ENCODE data around the gene APCDD1L. TPM values are rescaled to one million over a fixed set of nuclear protein-coding genes. Genes with fewer than 3 reads are reported as not detected.
"Not testable (repeated sequence)": the region's sequence is repeated elsewhere in the genome, so short reads cannot be mapped to it uniquely, and the experiment has no call there.

APCDD1L gene
- total RNA-seq, 1 experiment from 2014 or later: 1.0 TPM

DNA sequence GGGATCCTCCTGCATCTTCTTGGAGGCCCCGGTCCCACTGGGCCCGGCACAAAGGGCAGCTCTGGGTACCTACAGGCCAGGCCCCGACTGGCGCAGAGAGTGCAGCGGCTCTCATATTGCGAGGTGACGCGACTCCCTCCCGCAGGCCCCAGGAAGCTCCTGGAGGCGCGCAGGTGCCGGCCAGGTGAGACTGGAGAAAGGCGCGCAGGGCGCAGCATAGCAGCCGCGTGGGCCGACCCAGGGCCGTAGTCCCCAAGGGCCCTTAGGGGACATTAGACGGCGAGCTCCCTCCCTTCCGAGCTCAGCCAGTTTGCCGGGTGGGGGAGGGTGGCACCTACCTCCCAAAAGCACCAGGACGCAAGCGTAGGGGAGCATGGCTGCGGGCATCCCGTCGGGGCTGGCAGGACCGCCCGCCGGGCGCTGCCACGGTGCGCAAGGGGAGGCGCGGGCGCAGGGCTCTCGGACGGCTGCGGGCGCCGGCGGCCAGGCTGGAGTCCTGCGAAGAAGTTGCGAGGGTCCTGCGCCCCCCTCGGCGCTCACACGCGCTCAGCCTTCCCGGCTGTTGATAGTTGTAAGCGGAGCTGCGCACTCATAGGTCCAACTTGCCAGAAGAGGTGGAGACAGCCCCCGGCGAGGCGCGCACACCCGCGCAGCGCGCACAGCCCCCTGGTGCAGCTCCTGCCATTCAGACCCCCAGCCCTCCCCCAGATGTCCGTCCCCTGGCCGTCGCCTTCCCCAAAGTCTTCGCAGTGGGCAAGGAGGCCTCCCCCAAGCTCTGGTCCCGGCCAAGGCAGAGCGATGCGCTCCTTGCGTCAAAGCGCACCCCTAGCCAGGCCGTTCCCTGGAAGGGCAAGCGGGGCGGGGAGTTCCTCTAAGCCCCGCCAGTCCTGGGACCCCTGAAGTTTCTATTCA, 622 bp downstream of the APCDD1L start:
- DNase-seq (ENCODE audit: low read depth): no peak

DNA sequence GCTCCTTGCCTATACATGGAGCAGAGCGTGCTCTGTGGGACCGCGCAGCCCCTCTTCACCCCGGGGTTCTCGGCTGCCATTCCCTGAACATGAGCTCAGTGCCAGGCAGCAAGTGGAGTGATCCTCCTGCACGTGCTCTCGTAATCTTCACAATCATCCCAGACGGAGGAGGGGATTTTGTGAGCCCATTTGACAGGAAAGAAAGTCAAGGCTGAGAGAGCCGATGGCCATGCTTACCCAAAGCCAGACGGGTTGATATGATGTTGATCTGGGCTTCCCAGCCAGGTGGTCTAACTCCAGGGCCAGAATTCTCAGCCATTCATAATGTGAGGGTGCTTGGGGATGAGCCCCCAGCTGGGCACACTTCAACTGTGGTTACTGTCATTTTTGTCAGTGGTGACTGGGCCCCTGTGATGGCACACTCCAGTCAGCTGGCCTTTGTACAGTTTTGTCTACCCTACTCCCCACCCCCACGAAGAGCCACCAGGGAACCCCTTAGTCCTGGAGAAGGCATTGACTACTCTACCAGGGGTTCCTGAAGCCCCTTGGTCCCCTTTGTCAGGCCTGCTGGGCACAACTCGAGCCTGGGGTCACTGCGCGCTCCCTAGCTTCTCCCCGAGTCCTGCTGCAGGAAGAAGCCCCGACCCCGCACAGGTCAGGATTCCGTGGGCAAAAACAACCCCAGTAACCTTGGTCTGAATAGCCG, 1.5 kb downstream of the APCDD1L start:
- no peak for DNase-seq (ENCODE audit: low read depth)

DNA sequence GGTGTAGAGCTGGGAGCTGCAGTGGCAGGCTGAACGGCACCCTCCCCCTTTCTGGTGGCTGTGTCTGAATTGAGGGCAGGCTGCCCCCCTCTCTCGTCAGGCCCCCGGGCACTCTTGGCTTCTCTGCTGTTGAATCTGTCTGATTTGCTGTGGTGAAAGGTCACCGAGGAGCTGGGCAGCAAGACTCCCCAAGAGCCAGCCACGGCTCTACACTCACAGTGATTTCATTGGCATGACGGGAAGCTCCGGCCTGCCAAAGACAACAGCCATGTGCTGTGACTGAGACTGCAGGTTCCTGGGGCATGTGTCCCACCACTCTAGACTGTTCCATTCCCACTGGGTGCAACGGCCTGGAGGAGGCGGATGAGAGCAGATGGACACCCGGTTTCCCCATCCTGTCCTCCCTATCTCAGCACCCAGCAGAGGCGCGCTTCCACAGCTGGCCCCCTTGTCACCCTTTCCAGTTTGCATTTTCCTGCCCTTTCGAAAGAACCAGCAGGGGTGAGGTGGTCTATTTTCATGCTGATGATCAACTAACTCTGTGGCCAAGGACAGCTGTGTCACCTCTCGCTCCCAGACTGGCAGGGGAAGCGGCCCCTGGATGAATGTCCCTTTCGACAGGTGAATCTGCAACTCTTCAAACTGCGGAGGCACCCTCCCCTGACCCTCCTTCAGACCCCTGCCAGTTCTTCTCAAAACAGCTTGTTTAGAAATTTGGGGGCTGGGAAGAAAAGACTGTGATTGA, 2.2 kb downstream of the APCDD1L start:
- no peak for DNase-seq (ENCODE audit: low read depth)

DNA sequence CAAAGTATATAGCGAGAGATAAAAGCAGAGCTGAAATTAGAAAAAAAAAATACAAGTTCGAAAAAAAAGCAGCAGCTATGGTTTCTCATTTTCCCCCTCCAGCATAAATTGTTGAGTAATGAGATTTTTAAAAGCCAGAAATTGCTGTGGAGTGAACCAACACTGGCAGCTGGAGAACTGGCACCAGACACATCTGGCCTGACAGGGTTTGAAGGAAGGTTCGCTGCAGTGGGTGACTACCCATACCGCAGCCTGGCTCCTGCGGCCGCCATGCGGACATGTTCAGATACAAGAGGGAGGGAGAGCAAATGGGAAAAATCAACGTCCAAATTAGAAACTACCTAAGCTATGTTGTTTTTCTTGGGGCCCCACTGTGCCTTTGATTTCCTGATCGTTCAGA, 3.3 kb downstream of the APCDD1L start:
- DNase-seq (ENCODE audit: low read depth): no peak

DNA sequence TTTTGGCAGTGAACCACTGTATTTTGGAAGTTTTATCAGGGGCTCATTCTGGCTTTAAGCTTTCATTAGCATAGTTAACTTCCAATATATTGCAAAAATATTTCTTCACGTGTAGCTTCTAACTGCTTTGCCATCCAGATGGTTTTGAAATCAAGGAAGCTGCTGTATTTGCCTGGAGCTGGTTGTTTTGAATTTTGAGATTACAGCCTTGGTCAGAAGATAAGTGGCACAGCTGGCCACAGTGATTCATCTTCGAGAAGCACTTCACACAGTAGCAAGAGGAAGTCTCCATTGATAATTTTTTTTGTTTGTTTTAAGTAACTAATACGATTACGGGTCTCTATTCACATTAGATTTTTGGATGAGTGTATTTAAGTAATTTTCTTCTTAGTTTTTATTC, 3.8 kb downstream of the APCDD1L start:
- DNase-seq (ENCODE audit: low read depth): peak; percentile 67

DNA sequence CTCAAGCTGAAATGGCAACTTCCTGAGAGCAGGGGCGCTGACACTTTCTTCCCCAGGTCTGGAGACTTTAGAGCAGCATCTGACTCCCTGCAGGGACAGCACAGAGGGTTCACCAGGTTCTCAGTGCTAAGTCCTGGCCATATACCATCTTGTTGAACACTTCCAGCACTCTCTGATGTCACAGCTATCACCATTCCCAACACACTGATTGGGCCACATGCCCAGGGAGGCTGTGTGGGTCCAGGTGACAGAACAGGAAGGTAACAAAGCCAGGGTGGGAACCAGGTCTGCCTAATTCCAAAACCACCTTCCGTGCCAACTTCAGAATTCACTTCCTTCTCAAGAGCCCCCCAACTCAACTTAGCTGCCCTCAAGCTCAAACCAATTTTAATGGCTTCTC, 4.3 kb downstream of the APCDD1L start:
- DNase-seq (ENCODE audit: low read depth): no peak

DNA sequence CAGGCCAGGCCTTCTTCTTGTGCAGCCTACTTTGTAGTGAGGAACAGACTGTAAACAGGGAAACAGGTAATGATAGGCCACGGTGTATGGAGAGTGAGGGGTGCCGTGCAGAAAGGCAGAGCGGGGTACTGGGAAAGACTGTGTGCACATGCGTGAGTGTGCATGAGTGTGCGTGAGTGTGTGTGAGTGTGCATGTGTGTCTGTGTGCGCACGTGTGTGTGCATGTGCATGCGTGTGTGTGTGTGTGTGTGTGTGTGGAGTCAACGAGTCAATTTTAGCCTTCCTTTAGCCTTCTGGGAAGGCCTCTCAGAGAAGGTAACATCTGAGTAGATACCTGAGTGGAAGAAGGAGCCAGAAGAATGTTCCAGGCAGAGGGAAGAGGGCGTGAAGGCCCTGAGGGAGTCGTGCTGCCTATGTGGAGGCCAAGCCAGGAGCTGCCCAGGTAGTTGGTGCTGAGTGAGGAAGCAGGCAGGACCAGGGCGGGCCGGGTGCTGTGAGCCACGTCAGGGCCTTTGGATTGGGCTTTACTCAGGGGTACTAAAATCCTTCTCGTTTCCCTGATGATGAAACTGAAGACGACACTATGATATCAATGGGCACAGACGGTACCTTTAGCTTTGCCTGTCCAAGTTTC, 6.3 kb downstream of the APCDD1L start:
- no peak for DNase-seq (ENCODE audit: low read depth)

DNA sequence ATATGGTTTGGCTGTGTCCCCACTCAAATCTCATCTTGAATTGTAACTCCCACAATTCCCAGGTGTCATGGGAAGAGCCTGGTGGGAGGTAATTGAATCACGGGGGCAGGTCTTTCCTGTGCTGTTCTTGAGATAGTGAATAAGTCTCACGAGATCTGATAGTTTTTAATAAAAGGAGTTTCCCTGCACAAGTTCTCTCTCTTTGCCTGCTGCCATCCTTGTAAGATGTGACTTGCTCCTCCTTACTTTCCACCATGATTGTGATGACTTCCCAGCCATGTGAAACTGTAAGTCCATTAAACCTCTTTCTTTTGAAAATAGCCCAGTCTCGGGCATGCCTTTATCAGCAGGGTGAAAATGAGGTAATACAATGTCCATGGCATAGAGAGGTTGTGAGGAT, 8.2 kb downstream of the APCDD1L start:
- not testable (repeated sequence) for DNase-seq (ENCODE audit: low read depth)

DNA sequence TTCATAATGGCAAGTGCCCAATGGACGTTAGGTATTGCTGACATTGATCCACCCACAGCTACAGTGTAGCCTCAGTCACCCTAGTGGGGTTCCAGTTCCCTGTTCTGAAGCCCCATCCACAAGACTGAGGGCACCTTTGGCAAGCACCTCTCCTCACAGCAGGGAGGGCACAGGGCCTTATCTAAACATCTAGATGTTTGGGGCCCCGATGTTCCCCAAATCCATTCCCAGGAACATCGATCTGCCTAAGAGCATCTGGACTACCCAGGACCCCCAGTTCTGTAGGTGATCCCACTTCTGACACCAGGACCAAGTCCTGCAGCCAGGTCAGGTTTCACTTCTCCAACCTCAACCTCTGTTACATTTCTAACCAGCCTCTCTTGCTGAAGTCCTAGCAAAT, 10.6 kb downstream of the APCDD1L start:
- no peak for DNase-seq (ENCODE audit: low read depth)

DNA sequence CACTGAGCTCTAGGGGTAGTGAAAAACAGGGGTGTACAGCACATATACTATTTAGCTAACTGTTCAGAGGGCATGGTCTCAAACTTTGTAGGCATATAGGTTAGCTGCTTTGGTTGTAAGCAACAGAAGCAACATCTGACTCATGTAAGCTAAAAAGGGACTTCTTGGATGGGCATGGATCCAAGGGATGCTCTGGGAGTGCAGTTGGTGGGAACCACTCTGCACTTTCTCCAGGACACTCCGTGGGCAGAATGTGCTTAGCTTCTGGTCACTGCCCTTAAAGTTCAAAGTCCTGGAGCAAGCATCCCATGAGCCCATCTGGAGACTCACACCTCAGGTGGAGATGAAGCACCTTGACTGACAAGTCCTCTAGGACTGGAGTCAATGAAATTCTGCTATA, 11.5 kb downstream of the APCDD1L start:
- no peak for DNase-seq (ENCODE audit: low read depth)

DNA sequence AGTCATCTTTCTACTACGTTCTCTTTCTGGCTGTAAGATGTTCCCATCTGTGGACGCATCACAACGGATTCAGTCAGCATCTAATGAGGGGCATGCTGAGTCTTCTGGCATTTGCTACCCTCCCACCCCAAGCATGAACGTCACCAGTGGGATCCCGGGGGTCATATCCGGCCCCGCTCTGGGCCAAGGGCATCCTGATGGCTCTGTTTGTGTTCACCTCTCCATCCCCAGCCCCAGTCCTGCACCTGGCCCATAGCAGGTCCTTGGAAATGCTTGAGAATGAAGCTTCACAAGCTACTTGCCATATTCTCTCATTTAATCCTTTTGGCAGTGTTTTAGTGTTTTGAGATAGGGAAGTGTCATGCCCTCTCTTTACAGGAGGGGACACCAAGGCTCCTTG, 14.9 kb downstream of the APCDD1L start:
- no peak for DNase-seq (ENCODE audit: low read depth)

DNA sequence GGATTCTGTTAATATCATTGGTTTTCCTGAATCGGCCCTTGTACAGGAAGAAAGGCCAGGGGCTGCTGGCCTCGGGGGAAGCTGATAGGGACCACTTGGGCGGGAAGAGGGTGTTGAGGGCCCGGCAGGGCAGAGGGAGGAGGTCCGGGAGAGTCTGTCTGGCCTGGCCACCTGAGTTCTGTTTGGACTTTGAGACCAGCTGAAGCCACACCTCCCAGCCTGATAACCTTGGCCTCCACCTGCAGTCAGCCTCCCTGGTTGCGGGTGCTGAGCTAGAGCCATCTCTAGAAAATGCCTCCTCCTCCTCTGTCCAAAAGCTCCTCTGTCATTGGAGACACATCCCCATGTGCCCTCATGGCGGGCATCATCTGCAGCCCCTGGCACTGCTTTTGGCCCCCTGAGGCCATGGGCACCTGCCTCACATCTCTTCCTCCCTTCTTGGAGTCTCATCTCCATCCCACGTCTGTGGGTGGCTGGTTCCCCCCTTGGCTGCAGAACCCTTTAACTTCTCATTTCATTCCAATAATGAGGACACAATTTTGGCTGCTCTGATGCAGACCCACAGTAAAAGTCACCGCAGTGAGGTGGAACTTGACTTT, 16.6 kb downstream of the APCDD1L start:
- DNase-seq (ENCODE audit: low read depth): no peak

DNA sequence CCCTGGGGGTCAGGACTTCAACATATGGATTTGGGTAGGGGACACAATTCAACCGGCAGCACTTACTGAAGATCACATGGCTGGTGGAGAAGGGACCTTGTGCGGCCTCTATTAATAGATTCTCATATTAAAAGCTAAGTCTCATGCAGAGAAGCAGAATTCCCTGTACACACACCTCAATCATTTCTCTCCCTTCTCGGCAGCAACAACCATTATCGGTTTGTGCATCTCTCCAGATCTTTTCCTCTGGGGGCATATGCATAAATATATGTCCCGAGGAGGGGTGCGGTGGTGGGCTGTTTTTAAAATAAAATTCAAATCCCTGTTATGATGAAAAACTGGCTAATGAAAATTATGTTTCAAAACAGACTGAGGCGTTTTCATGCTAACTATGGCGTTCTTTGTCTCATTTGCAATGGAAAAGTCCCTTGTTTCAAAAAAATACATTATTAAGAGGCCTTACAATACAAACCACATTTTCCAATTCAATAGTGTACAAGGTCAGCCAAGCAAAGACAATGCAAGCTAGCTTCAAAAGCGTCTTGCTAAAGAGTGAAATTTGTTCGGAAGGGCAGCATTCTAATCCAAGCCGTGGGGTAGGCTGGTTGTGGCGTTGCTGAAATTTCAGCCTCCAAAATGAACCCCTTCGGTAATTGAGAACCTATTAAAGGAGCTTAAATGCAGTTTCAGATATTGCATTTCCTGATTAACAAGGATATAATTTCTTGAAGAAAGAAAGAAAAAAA, 17.3 kb downstream of the APCDD1L start:
- DNase-seq (ENCODE audit: low read depth): no peak

DNA sequence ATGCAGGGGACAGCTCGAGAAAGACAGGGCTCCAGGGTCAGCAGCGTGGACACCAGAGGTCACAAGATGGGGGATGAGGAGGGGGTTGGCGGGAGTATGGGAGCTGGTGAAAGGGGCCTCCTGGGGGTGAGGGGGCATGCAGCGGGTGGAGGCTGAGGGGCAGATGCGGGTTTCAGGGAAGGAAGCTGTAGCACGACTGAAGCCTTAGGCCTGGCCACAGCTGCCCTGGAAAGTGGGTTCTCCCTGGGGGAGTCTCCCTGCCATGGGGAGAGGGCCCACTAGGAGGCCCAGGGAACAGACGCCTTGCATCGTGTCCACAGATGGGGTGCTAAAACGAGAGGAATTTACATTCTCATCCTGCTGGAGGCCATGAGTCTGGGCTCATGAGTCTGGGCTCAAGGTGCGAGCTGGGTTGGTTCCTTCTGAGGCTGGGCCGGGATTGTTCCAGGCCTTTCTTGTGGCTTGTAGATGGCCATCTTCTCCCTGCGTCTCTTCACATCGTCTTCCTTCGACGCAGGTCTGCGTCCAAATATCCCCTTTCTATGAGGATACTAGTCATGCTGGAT, 18.0 kb downstream of the APCDD1L start:
- DNase-seq (ENCODE audit: low read depth): no peak

DNA sequence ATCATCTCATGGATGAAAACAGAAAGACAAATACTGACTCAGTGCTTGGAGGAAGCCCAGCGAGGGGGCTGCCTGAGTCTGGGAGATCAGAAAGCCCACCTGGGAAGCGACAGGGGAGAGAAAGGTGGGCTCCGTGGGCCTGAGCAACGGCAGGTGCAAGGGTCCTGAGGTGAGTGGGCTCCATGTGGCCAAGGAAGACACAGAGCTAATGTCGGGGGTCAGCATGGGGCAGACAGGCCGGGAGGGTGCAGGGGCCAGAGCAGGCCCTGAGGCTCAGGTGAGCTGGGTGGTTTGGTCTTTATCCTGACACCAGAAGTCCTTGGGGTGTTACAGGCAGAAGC, 18.8 kb downstream of the APCDD1L start:
- no peak for DNase-seq (ENCODE audit: low read depth)

DNA sequence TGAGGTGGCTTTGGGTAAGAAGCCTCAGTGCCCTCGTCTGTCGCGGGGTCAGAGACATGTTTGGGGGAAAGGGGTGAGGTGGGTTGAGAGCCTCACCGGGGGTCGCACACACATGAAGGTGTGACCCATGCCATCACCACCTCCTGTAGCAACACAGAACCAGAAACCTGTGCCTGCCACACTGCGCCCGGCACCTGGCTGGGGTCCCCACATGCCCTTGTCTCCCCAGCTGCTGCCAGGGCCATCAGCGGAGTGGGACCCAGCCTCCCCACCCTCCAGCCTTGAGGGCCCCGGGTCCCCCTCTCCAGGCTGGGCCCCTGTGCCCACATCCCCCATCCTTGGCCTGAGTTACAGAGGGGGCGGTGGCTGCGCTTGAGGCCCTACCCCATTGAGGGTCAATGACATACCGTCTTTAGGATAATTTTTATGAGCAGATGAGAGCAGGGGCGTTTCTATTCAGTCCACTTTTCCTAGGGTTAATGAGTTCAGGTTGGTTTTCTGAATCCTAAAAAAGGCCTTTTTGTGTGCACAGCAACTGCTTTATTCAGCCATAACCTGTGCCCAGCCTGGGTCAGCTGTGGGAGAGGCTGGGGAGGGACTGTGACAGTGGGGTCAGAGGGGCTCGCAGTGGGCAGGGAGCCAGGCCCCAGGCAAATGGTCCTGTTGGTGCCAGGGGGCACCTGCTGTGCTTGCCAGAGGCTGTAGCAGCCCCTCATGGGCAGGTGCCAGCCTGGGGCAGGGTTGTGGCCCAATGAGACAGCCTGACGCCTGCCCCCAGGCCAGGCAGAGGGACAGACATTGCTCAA, 19.4 kb downstream of the APCDD1L start:
- no peak for DNase-seq (ENCODE audit: low read depth)

DNA sequence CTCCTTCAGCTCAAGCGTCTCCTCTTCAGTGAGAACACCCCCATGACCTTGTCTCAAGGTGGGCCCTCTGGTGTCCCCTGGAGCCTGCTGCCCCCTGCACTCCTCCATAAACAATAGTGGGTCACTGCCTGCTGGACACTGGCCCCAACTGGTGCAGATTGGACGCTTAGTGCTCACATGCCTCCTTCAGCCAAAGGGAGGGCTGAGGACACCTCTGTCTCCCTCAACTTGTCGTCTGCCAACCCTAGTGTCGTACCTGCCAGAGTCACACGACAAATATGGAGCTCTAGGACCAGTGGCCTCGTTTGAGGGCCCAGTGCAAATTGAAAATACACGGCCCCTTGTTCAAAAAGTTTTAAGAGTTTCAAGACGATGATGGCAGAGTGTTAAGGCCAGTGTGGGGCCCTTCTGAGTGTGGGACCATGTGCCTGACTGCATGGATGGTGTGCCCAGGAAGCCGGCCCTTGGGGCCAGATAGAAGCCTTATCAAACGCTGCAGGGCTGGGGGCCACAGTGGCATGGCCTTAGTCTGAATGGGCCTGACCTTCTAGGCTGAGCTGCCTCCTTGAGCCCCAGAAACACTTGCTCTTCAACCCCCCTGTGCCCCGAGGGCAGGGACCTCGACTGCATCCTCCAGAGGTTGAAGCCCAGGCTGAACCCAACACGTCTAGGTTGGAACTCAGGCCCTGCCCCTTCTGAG, 20.1 kb downstream of the APCDD1L start:
- DNase-seq (ENCODE audit: low read depth): no peak

DNA sequence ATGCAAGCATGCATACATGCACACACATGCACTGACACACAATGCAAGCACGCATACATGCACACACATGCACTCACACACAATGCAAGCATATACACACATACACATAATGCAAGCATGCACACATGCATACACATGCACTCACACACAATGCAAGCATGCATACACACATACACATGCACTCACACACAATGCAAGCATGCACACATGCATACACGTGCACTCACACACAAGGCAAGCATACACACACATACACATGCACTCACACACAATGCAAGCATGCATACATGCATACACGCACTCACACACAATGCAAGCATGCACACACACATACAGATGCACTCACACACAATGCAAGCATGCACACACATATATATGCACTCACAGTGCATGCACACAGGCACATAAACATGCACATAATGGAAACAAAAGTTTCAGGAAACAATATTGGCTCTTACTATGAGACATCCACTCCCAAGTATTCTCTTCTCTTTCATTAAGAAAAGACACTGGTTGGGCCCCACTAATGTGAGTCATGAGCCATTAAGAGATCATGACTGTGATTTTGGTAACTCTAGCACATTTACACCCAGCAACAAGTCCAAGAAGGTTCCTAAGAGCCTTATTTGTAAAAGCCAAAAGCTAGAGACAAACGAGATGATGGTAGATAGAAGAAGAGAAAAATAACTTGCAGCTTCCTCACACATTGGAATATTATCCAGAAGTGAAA, 22.2 kb downstream of the APCDD1L start:
- DNase-seq (ENCODE audit: low read depth): no peak

All from HT1080 (cell line).